Measurements from ENCODE around the gene AIG1. TPM values are rescaled to one million over a fixed set of nuclear protein-coding genes. Genes with fewer than 3 reads are reported as not detected.
"Not testable (repeated sequence)": the region's sequence is repeated elsewhere in the genome, so short reads cannot be mapped to it uniquely, and the experiment has no call there.

The AIG1 gene
- total and polyA plus RNA-seq, 12 donors: 21.0 to 55.7 (median 47.2) TPM

GRCh38 chr6:143038833-143039232, 21.9 kb upstream of the AIG1 start:
- H3K4me3 ChIP-seq: no peak overlapping the region
- TF ChIP-seq CTCF (IDR thresholded peaks at IDR 0.05): no peak
- no peak for TF ChIP-seq POLR2A (IDR thresholded peaks at IDR 0.05)
- intact Hi-C loops (cut with DNase I): no loop called here
- no peak overlapping the region for H3K27ac ChIP-seq
- H3K9me3 ChIP-seq (replicated peaks in 1 of 3): no peaks in the 10 kb centered on the region
- no peaks in the 10 kb centered on the region for H3K4me1 ChIP-seq (replicated peaks in 1 of 2)
- H3K27me3 ChIP-seq: no peaks in the 10 kb centered on the region
- no peaks in the 10 kb centered on the region for H3K36me3 ChIP-seq (replicated peaks in 1 of 2)
- DNase-seq: no peak

- intact Hi-C loops (cut with DNase I): no loop called here
- Histone ChIP-seq H3K27ac (no peak overlapping the region), H3K4me1 (replicated peaks in 1 of 2) (no peaks in the 10 kb centered on the region), H3K27me3 (no peaks in the 10 kb centered on the region), H3K4me3 (no peak overlapping the region), H3K9me3 (replicated peaks in 1 of 3) (no peaks in the 10 kb centered on the region), H3K36me3 (replicated peaks in 1 of 2) (no peaks in the 10 kb centered on the region)
- TF ChIP-seq CTCF (IDR thresholded peaks at IDR 0.05) (no peak), POLR2A (IDR thresholded peaks at IDR 0.05) (no peak)
- no peak for DNase-seq
- 84 to 91% (median 88%) methylated on average over 4 of the region's 4 CpGs for WGBS, 4 donors
Measured at GRCh38 chr6:143039548-143039947, 21.1 kb upstream of the AIG1 start.

GRCh38 chr6:143040018-143040417, 20.7 kb upstream of the AIG1 start:
- WGBS, 4 donors: 75 to 85% (median 80%) methylated on average over 2 of the region's 2 CpGs
- H3K4me3 ChIP-seq: no peak overlapping the region
- no peaks in the 10 kb centered on the region for H3K4me1 ChIP-seq (replicated peaks in 1 of 2)
- no peaks in the 10 kb centered on the region for H3K9me3 ChIP-seq (replicated peaks in 1 of 3)
- no peaks in the 10 kb centered on the region for H3K27me3 ChIP-seq
- TF ChIP-seq CTCF (IDR thresholded peaks at IDR 0.05) (no peak), POLR2A (IDR thresholded peaks at IDR 0.05) (no peak)
- intact Hi-C loops (cut with DNase I): no loop called here
- no peak overlapping the region for H3K27ac ChIP-seq
- no peak for DNase-seq
- no peaks in the 10 kb centered on the region for H3K36me3 ChIP-seq (replicated peaks in 1 of 2)

GRCh38 chr6:143044345-143044744, 16.3 kb upstream of the AIG1 start:
- WGBS, 4 donors: 85 to 90% (median 86%) methylated on average over 4 of the region's 4 CpGs
- intact Hi-C loops (cut with DNase I); DNase-seq: not testable (repeated sequence)

GRCh38 chr6:143049611-143050010, 11.1 kb upstream of the AIG1 start:
- no peak overlapping the region for H3K27ac ChIP-seq
- no peaks in the 10 kb centered on the region for H3K4me1 ChIP-seq (replicated peaks in 1 of 2)
- intact Hi-C loops (cut with DNase I): no loop called here
- H3K4me3 ChIP-seq: no peak overlapping the region
- no peak for TF ChIP-seq CTCF (IDR thresholded peaks at IDR 0.05)
- no peak for TF ChIP-seq POLR2A (IDR thresholded peaks at IDR 0.05)
- peaks cover 0 to 5% (median 0%) of the 10 kb centered on the region in 3 donors for H3K9me3 ChIP-seq (replicated peaks in 1 of 3)
- H3K36me3 ChIP-seq (replicated peaks in 1 of 2): no peaks in the 10 kb centered on the region
- H3K27me3 ChIP-seq: no peaks in the 10 kb centered on the region
- DNase-seq: no peak
- 80 to 88% (median 85%) methylated on average over 7 to 10 of the region's 10 CpGs for WGBS, 4 donors

More at GRCh38 chr6:143044345-143044744, 16.3 kb upstream of the AIG1 start:
- not testable (repeated sequence) for H3K36me3 ChIP-seq (replicated peaks in 1 of 2); H3K4me3 ChIP-seq; H3K4me1 ChIP-seq (replicated peaks in 1 of 2); H3K9me3 ChIP-seq (replicated peaks in 1 of 3); H3K27me3 ChIP-seq; H3K27ac ChIP-seq

Measured in adrenal gland (tissue), 12 donors.